GM12874 (cell line): ENCODE data around the gene RNF141.

Source experiments
- TF ChIP-seq, protein P1 (sequence below): IDR thresholded peaks from 2 replicates; pipeline ENCODE4 v1.5.1; 2011; ENCODE audit warnings: low read depth, mild to moderate bottlenecking, control low read depth, low read length, moderate library complexity; ENCODE audit not compliant: insufficient read depth

The RNF141 gene

DNA sequence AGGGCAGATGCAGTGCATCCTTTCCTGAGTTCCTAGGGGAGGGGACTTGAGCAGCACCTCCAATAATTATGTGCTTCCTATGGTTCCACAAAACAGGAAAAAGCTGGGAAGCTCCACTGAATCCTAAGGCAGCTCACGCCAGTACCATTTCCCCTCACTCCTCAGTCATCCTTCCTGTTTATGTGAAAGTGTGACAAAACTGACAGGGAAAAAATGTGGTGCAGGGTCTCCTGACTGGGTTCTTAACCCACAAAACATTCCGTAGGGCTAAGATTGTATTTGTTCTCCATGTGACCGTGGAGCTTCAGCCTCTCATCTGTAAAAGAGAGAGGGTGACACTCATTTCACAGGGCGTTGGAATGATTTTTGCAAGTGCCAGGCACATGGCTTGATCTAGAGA lies 39.6 kb upstream of the RNF141 start:
- TF ChIP-seq, protein P1, sequence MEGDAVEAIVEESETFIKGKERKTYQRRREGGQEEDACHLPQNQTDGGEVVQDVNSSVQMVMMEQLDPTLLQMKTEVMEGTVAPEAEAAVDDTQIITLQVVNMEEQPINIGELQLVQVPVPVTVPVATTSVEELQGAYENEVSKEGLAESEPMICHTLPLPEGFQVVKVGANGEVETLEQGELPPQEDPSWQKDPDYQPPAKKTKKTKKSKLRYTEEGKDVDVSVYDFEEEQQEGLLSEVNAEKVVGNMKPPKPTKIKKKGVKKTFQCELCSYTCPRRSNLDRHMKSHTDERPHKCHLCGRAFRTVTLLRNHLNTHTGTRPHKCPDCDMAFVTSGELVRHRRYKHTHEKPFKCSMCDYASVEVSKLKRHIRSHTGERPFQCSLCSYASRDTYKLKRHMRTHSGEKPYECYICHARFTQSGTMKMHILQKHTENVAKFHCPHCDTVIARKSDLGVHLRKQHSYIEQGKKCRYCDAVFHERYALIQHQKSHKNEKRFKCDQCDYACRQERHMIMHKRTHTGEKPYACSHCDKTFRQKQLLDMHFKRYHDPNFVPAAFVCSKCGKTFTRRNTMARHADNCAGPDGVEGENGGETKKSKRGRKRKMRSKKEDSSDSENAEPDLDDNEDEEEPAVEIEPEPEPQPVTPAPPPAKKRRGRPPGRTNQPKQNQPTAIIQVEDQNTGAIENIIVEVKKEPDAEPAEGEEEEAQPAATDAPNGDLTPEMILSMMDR, result no peak

- TF ChIP-seq, protein P1, result no peak
Observed at GRCh38 chr11:10579700-10580099, 38.7 kb upstream of the RNF141 start.

GRCh38 chr11:10576035-10576398 lies 35.0 kb upstream of the RNF141 start:
- TF ChIP-seq, protein P1, result no peak

GRCh38 chr11:10575346-10576034 lies 34.5 kb upstream of the RNF141 start:
- TF ChIP-seq, protein P1, result no peak

DNA sequence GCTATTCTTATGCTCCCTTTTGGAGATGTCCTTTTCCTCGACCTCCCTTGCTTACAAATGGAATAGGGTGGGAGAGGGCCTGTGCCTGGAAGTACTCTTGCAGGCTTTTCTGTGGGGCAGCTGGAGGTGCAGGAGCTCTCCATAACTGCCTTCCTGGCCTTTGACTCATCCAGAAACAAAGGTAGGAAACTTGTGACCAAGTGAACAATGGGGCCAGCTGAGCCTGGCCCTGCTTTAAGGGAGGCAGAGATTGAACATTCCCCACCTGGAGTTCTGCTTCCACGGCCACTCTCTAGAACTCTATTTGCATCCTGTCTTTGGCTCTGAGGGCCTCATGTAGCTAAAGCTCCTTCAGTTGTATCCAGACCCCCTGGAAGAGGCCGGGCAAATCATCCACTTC lies 32.6 kb upstream of the RNF141 start:
- TF ChIP-seq, protein P1, result no peak

DNA sequence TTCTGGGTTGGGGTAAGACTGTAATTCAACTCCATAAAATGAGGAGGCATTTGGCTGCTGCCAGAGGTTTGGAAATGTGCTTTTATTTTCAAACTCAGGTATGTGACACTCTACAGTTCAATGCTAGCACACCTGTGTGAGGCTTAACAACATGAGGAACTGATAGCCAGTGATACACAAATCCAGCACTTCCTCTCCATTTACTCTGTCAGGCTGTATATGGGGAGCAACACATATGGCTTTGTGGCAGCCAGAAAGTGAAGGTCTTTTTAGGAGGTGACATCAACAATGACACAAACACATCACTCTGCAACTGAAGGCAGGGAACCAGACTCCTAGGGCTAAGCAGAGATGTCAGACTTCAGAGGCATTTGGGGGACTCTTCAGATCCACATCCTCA lies 32.0 kb upstream of the RNF141 start:
- TF ChIP-seq, protein P1, result no peak

DNA sequence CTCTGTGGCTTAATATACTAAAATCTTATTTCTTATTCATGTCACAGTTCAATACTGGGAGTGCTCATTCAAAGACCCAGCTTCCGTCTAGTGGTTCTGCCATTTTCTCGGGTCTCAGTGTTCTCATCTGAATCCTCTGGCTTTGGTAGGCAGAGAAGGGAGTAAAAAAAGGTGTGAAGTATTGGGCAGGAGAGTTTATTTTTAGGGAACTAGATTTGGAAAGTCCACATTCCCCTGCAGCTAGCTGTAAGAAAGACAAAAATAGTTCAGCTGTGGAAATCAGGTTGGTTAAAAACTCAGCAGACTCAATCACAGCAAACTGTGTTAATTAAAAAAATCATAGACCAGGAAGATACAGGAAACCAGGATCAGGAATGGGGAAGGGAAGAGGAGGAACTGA lies 31.5 kb upstream of the RNF141 start:
- TF ChIP-seq, protein P1, result no peak
